ENCODE measurements around the gene NAALADL2.

Gene NAALADL2

DNA sequence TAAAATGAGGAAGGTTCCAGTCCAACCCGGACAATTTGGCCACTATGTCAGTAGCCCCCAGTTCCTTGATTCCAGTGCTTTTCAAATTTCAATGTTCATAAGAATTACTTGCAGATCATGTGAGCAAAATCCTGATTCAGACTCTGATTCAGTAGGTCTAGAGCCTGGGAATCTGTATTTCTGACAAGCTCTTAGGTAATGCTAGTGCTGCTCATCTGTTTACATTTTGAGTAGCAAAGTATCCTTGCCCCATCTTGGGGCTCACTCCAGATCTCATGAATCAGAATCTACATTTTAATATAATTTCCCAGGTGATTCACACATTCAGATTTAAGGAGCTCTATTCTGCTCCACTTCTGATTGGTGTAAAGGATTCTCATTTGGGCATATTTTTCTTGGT, 142.0 kb downstream of the NAALADL2 start:
- peaks cover 11% of the 10 kb centered on the region for H3K4me1 ChIP-seq (ENCODE audit: low read depth, poor library complexity, severe bottlenecking)
- H3K79me2 ChIP-seq (ENCODE audit: insufficient read depth, low read depth): no peaks in the 10 kb centered on the region
- H3K4me3 ChIP-seq (IDR thresholded peaks at IDR 0.05; ENCODE audit: insufficient read depth, low read depth, low read length): no peak overlapping the region
- no peak overlapping the region for H2AFZ ChIP-seq (ENCODE audit: low read depth)
- H3K4me2 ChIP-seq: no peak overlapping the region
- no peak for TF ChIP-seq CTCF (conservative IDR thresholded peaks at IDR 0.05; ENCODE audit: low read depth, low read length)
- no peak overlapping the region for H3K9ac ChIP-seq
- H3K27ac ChIP-seq: no peak overlapping the region
- no peaks in the 10 kb centered on the region for H4K20me1 ChIP-seq (ENCODE audit: insufficient read depth)
- H3K27me3 ChIP-seq (ENCODE audit: insufficient read depth, low read depth): no peaks in the 10 kb centered on the region
- no peaks in the 10 kb centered on the region for H3K36me3 ChIP-seq (ENCODE audit: insufficient read depth)

DNA sequence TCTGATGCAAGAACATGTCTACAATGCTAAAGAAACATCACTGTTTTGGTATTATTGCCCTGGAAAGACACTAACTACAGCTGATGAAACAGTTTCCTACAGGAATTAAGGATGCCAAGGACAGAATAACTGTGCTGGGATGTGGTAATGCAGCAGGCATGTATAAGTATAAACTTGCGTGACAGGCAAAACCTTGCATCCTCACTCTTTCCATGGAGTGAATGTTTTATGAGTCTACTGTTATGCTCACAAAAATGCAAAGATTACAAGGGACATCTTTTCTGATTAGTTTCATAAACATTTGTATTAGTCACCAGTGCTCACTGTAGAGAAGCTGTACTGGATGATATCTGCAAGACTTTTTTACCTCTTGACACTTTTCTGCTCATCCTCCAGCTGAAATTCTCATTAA, 143.6 kb downstream of the NAALADL2 start:
- no peaks in the 10 kb centered on the region for H3K27me3 ChIP-seq (ENCODE audit: insufficient read depth, low read depth)
- no peak for TF ChIP-seq CTCF (conservative IDR thresholded peaks at IDR 0.05; ENCODE audit: low read depth, low read length)
- no peaks in the 10 kb centered on the region for H3K79me2 ChIP-seq (ENCODE audit: insufficient read depth, low read depth)
- no peak overlapping the region for H2AFZ ChIP-seq (ENCODE audit: low read depth)
- peaks cover 11% of the 10 kb centered on the region for H3K4me1 ChIP-seq (ENCODE audit: low read depth, poor library complexity, severe bottlenecking)
- no peaks in the 10 kb centered on the region for H3K36me3 ChIP-seq (ENCODE audit: insufficient read depth)
- no peak overlapping the region for H3K4me3 ChIP-seq (IDR thresholded peaks at IDR 0.05; ENCODE audit: insufficient read depth, low read depth, low read length)
- no peak overlapping the region for H3K27ac ChIP-seq
- no peaks in the 10 kb centered on the region for H4K20me1 ChIP-seq (ENCODE audit: insufficient read depth)
- H3K9ac ChIP-seq: no peak overlapping the region
- H3K4me2 ChIP-seq: no peak overlapping the region

DNA sequence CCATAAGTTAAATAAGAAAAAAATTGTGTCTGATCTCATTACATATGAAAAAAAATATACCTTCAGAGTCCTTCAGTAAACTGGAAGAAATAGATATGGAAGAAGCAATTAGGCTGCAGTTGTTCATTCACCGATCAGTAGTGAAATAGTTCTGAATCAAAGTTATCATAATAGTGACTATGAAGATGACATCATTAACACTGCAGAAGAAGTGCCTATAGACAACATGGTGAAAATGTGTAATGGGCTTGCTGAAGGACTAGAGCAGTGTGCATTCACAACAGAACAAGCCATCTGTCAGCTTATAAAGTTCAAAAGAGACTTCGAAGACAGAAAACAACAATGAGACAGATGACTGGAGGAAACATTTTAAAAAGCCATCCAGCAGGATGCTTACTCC, 144.5 kb downstream of the NAALADL2 start:
- peaks cover 11% of the 10 kb centered on the region for H3K4me1 ChIP-seq (ENCODE audit: low read depth, poor library complexity, severe bottlenecking)
- no peak overlapping the region for H2AFZ ChIP-seq (ENCODE audit: low read depth)
- no peak overlapping the region for H3K27ac ChIP-seq
- TF ChIP-seq CTCF (conservative IDR thresholded peaks at IDR 0.05; ENCODE audit: low read depth, low read length): no peak
- no peak overlapping the region for H3K9ac ChIP-seq
- H3K27me3 ChIP-seq (ENCODE audit: insufficient read depth, low read depth): no peaks in the 10 kb centered on the region
- H3K4me2 ChIP-seq: no peak overlapping the region
- H3K79me2 ChIP-seq (ENCODE audit: insufficient read depth, low read depth): no peaks in the 10 kb centered on the region
- H3K36me3 ChIP-seq (ENCODE audit: insufficient read depth): no peaks in the 10 kb centered on the region
- no peak overlapping the region for H3K4me3 ChIP-seq (IDR thresholded peaks at IDR 0.05; ENCODE audit: insufficient read depth, low read depth, low read length)
- no peaks in the 10 kb centered on the region for H4K20me1 ChIP-seq (ENCODE audit: insufficient read depth)

GRCh38 chr3:175005193-175005592, 146.1 kb downstream of the NAALADL2 start:
- Histone ChIP-seq H3K9ac (no peak overlapping the region), H4K20me1 (ENCODE audit: insufficient read depth) (no peaks in the 10 kb centered on the region)
- TF ChIP-seq CTCF (conservative IDR thresholded peaks at IDR 0.05; ENCODE audit: low read depth, low read length): no peak

More at GRCh38 chr3:175005193-175005592, 146.1 kb downstream of the NAALADL2 start:
- H3K27ac ChIP-seq: peak overlapping the region; percentile 23; the same call in 1 of the 2 replicates
- peak overlapping the region; percentile 32; the same call in 1 of the 2 replicates for H2AFZ ChIP-seq (ENCODE audit: low read depth)
- no peak overlapping the region for H3K4me3 ChIP-seq (IDR thresholded peaks at IDR 0.05; ENCODE audit: insufficient read depth, low read depth, low read length)
- H3K4me2 ChIP-seq: peak overlapping the region; percentile 49; the same call in 1 of the 2 replicates
- H3K79me2 ChIP-seq (ENCODE audit: insufficient read depth, low read depth): no peaks in the 10 kb centered on the region
- no peaks in the 10 kb centered on the region for H3K36me3 ChIP-seq (ENCODE audit: insufficient read depth)
- peaks cover 11% of the 10 kb centered on the region for H3K4me1 ChIP-seq (ENCODE audit: low read depth, poor library complexity, severe bottlenecking)
- H3K27me3 ChIP-seq (ENCODE audit: insufficient read depth, low read depth): no peaks in the 10 kb centered on the region
